Measurements from ENCODE around the gene COPZ1. TPM values are rescaled to one million over a fixed set of nuclear protein-coding genes. Genes with fewer than 3 reads are reported as not detected.

COPZ1 gene
- total and polyA plus RNA-seq, 9 donors, result 131 to 158 (median 143) TPM

- Histone ChIP-seq H3K4me3 (ENCODE audit: low read length) (no peak overlapping the region), H3K4me1 (ENCODE audit: control insufficient read depth, insufficient read depth, low read length) (peaks cover 25% of the 10 kb centered on the region), H3K9me3 (replicated peaks; ENCODE audit: control insufficient read depth, low read depth, low read length) (no peaks in the 10 kb centered on the region), H3K27ac (ENCODE audit: low read length) (no peak overlapping the region), H3K27me3 (ENCODE audit: control insufficient read depth, insufficient read depth, low read length) (no peaks in the 10 kb centered on the region), H3K36me3 (ENCODE audit: control insufficient read depth, insufficient read depth, low read length) (peaks cover 15% of the 10 kb centered on the region)
- no CpG with 5 or more reads among the region's 4 CpGs for WGBS (ENCODE audit: insufficient coverage)
- no peak for DNase-seq
Measured at GRCh38 chr12:54333420-54334034, 8.6 kb downstream of the COPZ1 start.

GRCh38 chr12:54337280-54337842 is 12.4 kb downstream of the COPZ1 start:
- peaks cover 18% of the 10 kb centered on the region for H3K36me3 ChIP-seq (ENCODE audit: control insufficient read depth, insufficient read depth, low read length)
- no peak overlapping the region for H3K4me3 ChIP-seq (ENCODE audit: low read length)
- peak; percentile 72 for DNase-seq
- H3K9me3 ChIP-seq (replicated peaks; ENCODE audit: control insufficient read depth, low read depth, low read length), result no peaks in the 10 kb centered on the region
- peaks cover 23% of the 10 kb centered on the region for H3K4me1 ChIP-seq (ENCODE audit: control insufficient read depth, insufficient read depth, low read length)
- no peaks in the 10 kb centered on the region for H3K27me3 ChIP-seq (ENCODE audit: control insufficient read depth, insufficient read depth, low read length)
- WGBS (ENCODE audit: insufficient coverage), result 10% methylated on average over 2 of the region's 3 CpGs
- peak overlapping the region; percentile 66 for H3K27ac ChIP-seq (ENCODE audit: low read length)

GRCh38 chr12:54337854-54338650 is 13.1 kb downstream of the COPZ1 start:
- H3K4me3 ChIP-seq (ENCODE audit: low read length), result no peak overlapping the region
- WGBS (ENCODE audit: insufficient coverage), result 0% methylated on average over 1 of the region's 3 CpGs
- H3K27me3 ChIP-seq (ENCODE audit: control insufficient read depth, insufficient read depth, low read length), result no peaks in the 10 kb centered on the region
- peaks cover 22% of the 10 kb centered on the region for H3K36me3 ChIP-seq (ENCODE audit: control insufficient read depth, insufficient read depth, low read length)
- DNase-seq, result peak; percentile 41
- H3K9me3 ChIP-seq (replicated peaks; ENCODE audit: control insufficient read depth, low read depth, low read length), result no peaks in the 10 kb centered on the region
- H3K4me1 ChIP-seq (ENCODE audit: control insufficient read depth, insufficient read depth, low read length), result peaks cover 26% of the 10 kb centered on the region
- peak overlapping the region; percentile 66 for H3K27ac ChIP-seq (ENCODE audit: low read length)

- no peaks in the 10 kb centered on the region for H3K9me3 ChIP-seq (replicated peaks; ENCODE audit: control insufficient read depth, low read depth, low read length)
- peaks cover 26% of the 10 kb centered on the region for H3K4me1 ChIP-seq (ENCODE audit: control insufficient read depth, insufficient read depth, low read length)
- no peaks in the 10 kb centered on the region for H3K27me3 ChIP-seq (ENCODE audit: control insufficient read depth, insufficient read depth, low read length)
- no peak overlapping the region for H3K4me3 ChIP-seq (ENCODE audit: low read length)
- peaks cover 27% of the 10 kb centered on the region for H3K36me3 ChIP-seq (ENCODE audit: control insufficient read depth, insufficient read depth, low read length)
- H3K27ac ChIP-seq (ENCODE audit: low read length), result peak overlapping the region; percentile 23
- peak; percentile 66 for DNase-seq
- no CpG with 5 or more reads among the region's 4 CpGs for WGBS (ENCODE audit: insufficient coverage)
Measured at GRCh38 chr12:54338698-54339296, 13.9 kb downstream of the COPZ1 start.

GRCh38 chr12:54340846-54341245 is 15.9 kb downstream of the COPZ1 start:
- Histone ChIP-seq H3K4me1 (ENCODE audit: control insufficient read depth, insufficient read depth, low read length) (peaks cover 26% of the 10 kb centered on the region), H3K36me3 (ENCODE audit: control insufficient read depth, insufficient read depth, low read length) (peaks cover 38% of the 10 kb centered on the region), H3K9me3 (replicated peaks; ENCODE audit: control insufficient read depth, low read depth, low read length) (no peaks in the 10 kb centered on the region), H3K27ac (ENCODE audit: low read length) (peak overlapping the region; percentile 48), H3K4me3 (ENCODE audit: low read length) (no peak overlapping the region), H3K27me3 (ENCODE audit: control insufficient read depth, insufficient read depth, low read length) (no peaks in the 10 kb centered on the region)
- DNase-seq, result no peak
- 94% methylated on average over 2 of the region's 7 CpGs for whole genome bisulfite sequencing (ENCODE audit: insufficient coverage)

GRCh38 chr12:54341378-54342300 is 16.7 kb downstream of the COPZ1 start:
- Histone ChIP-seq H3K9me3 (replicated peaks; ENCODE audit: control insufficient read depth, low read depth, low read length) (no peaks in the 10 kb centered on the region), H3K4me3 (ENCODE audit: low read length) (no peak overlapping the region), H3K27ac (ENCODE audit: low read length) (peak overlapping the region; percentile 48), H3K27me3 (ENCODE audit: control insufficient read depth, insufficient read depth, low read length) (no peaks in the 10 kb centered on the region), H3K4me1 (ENCODE audit: control insufficient read depth, insufficient read depth, low read length) (peaks cover 26% of the 10 kb centered on the region), H3K36me3 (ENCODE audit: control insufficient read depth, insufficient read depth, low read length) (peaks cover 43% of the 10 kb centered on the region)
- 65% methylated on average over 4 of the region's 9 CpGs for WGBS (ENCODE audit: insufficient coverage)
- peak; percentile 47 for DNase-seq

GRCh38 chr12:54349036-54349435 is 24.1 kb downstream of the COPZ1 start:
- H3K9me3 ChIP-seq (replicated peaks; ENCODE audit: control insufficient read depth, low read depth, low read length), result no peaks in the 10 kb centered on the region
- no peak overlapping the region for H3K27ac ChIP-seq (ENCODE audit: low read length)
- no peak overlapping the region for H3K4me3 ChIP-seq (ENCODE audit: low read length)
- no peaks in the 10 kb centered on the region for H3K27me3 ChIP-seq (ENCODE audit: control insufficient read depth, insufficient read depth, low read length)
- 100% methylated on average over 1 of the region's 4 CpGs for WGBS (ENCODE audit: insufficient coverage)
- peaks cover 63% of the 10 kb centered on the region for H3K36me3 ChIP-seq (ENCODE audit: control insufficient read depth, insufficient read depth, low read length)
- H3K4me1 ChIP-seq (ENCODE audit: control insufficient read depth, insufficient read depth, low read length), result peaks cover 32% of the 10 kb centered on the region
- DNase-seq, result no peak

GRCh38 chr12:54349679-54350078 is 24.7 kb downstream of the COPZ1 start:
- no peak overlapping the region for H3K27ac ChIP-seq (ENCODE audit: low read length)
- H3K9me3 ChIP-seq (replicated peaks; ENCODE audit: control insufficient read depth, low read depth, low read length), result no peaks in the 10 kb centered on the region

GRCh38 chr12:54350743-54351142 is 25.8 kb downstream of the COPZ1 start:
- Histone ChIP-seq H3K27me3 (ENCODE audit: control insufficient read depth, insufficient read depth, low read length) (no peaks in the 10 kb centered on the region), H3K4me1 (ENCODE audit: control insufficient read depth, insufficient read depth, low read length) (peaks cover 45% of the 10 kb centered on the region), H3K4me3 (ENCODE audit: low read length) (no peak overlapping the region), H3K36me3 (ENCODE audit: control insufficient read depth, insufficient read depth, low read length) (peaks cover 53% of the 10 kb centered on the region), H3K27ac (ENCODE audit: low read length) (no peak overlapping the region), H3K9me3 (replicated peaks; ENCODE audit: control insufficient read depth, low read depth, low read length) (no peaks in the 10 kb centered on the region)
- WGBS (ENCODE audit: insufficient coverage), result no CpG with 5 or more reads among the region's 3 CpGs
- no peak for DNase-seq

More at GRCh38 chr12:54349679-54350078, 24.7 kb downstream of the COPZ1 start:
- Histone ChIP-seq H3K4me1 (ENCODE audit: control insufficient read depth, insufficient read depth, low read length) (peaks cover 34% of the 10 kb centered on the region), H3K4me3 (ENCODE audit: low read length) (no peak overlapping the region), H3K36me3 (ENCODE audit: control insufficient read depth, insufficient read depth, low read length) (peaks cover 63% of the 10 kb centered on the region), H3K27me3 (ENCODE audit: control insufficient read depth, insufficient read depth, low read length) (no peaks in the 10 kb centered on the region)
- no peak for DNase-seq

All from muscle of leg (tissue), 11 donors.